Smooth muscle cell (in vitro differentiated cells): Measurements from ENCODE around the gene CAPS. TPM values are rescaled to one million over a fixed set of nuclear protein-coding genes. Genes with fewer than 3 reads are reported as not detected.

Experiments used
- DNase-seq: peaks from one replicate; lab custom pipeline; 2025; ENCODE audit not compliant: unreplicated experiment; lab: John Stamatoyannopoulos, UW
- H2AFZ ChIP-seq: fragments of 200-600 bp; sonication (generic); 2 replicates; pipeline ENCODE4 v1.6.0; 2016; ENCODE audit warnings: antibody characterized with exemption, low read depth, mild to moderate bottlenecking
- H3F3A ChIP-seq: fragments of 200-600 bp; sonication (generic); 2 replicates; pipeline ENCODE4 v1.6.0; 2017; ENCODE audit warnings: antibody characterized with exemption, low read depth
- H3K27ac ChIP-seq: fragments of 200-600 bp; sonication (generic); 2 replicates; pipeline ENCODE4 v1.5.1; 2016; ENCODE audit warnings: low read depth, mild to moderate bottlenecking
- H3K27me3 ChIP-seq: fragments of 200-600 bp; sonication (generic); 2 replicates; pipeline ENCODE4 v1.6.1; 2016; ENCODE audit warnings: low read depth, mild to moderate bottlenecking
- H3K36me3 ChIP-seq: fragments of 200-600 bp; sonication (generic); 2 replicates; pipeline ENCODE4 v1.5.1; 2016; ENCODE audit warnings: low read depth
- H3K4me1 ChIP-seq: fragments of 200-600 bp; sonication (generic); 2 replicates; pipeline ENCODE4 v1.5.1; 2016; ENCODE audit warnings: low read depth
- H3K4me2 ChIP-seq: fragments of 200-600 bp; sonication (generic); 2 replicates; pipeline ENCODE4 v1.6.0; 2016; ENCODE audit warnings: mild to moderate bottlenecking
- H3K4me3 ChIP-seq: fragments of 200-600 bp; sonication (generic); 2 replicates; pipeline ENCODE4 v1.5.1; 2016; ENCODE audit warnings: mild to moderate bottlenecking
- H3K79me2 ChIP-seq: fragments of 200-600 bp; sonication (generic); 2 replicates; pipeline ENCODE4 v1.6.0; 2016; ENCODE audit warnings: low read depth, mild to moderate bottlenecking
- H3K9ac ChIP-seq: fragments of 200-600 bp; sonication (generic); 2 replicates; pipeline ENCODE4 v1.6.0; 2016; ENCODE audit warnings: low read depth
- H3K9me3 ChIP-seq: fragments of 200-600 bp; sonication (generic); replicated peaks from 2 replicates; pipeline ENCODE4 v1.5.1; 2016; ENCODE audit warnings: low read depth
- H4K20me1 ChIP-seq: fragments of 200-600 bp; sonication (generic); 2 replicates; pipeline ENCODE4 v1.6.0; 2016; ENCODE audit warnings: low read depth
- WGBS: methylation state at CpG from one replicate; pipeline ENCODE4 v1.1.7; 2016; ENCODE audit warnings: low lambda C conversion rate; 5-methylcytosine and 5-hydroxymethylcytosine counted together
- polyA plus RNA-seq: library from polyadenylated mRNA; unstranded; fragments of >200 nt; fragmentation: Nextera tagmentation; extraction: Ambion mirVana; gene quantifications from 2 replicates; pipeline ENCODE4 v1.2.1, GENCODE V29; 2016
- total RNA-seq: library from RNA; depleted of rRNA; stranded (reverse); fragments of >200 nt; gene quantifications from 2 replicates; pipeline ENCODE4 v1.2.3, GENCODE V29; 2014
- TF ChIP-seq, protein P1 (sequence below): fragments of 200-600 bp; sonication (generic); IDR thresholded peaks from 2 replicates; pipeline ENCODE4 v1.5.1; 2017; ENCODE audit warnings: borderline replicate concordance, mild to moderate bottlenecking, antibody characterized with exemption; ENCODE audit not compliant: insufficient read depth, poor library complexity, severe bottlenecking

The CAPS gene
- total and polyA plus RNA-seq, 2 experiments from 2014 or later = 5.1 to 17.3 TPM

DNA sequence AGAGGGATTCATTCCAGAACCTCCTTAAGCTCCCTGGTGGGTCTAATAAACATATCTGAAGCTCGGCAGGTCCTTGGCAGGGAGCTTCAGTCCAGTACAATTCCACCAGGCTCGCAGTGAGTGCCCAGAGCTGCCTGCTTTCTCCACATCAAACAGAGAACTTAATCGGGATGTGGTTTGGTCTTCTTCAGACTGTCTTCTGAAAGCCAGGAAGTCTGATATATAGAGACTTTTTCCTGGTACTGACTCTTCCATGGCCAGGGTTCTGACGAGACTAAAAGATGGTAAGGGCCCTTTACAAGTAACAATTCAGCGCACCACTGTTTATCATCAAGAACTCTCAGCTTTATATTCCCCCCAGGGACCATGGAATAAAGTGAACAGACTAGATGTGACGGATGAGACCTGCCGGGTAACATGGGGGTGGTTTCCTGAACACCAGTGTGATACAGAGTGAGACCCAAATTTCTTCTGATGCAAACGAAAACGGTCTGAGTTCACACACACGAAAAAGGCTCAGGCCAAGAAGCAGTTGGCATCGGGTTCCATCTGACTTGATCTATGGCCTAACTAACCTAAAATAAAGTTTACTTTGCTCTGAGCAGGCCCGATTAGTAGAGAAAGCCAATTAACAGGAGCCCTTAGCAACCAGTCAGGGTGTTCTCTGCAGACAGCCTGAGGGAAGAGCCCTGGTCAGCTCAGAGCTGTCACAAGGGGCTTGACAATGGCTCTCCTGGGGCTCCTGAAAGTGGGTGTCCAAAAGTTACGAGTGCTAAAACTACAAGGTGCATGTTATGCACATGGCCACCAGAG lies 34.9 kb downstream of the CAPS start:
- H3K4me1 ChIP-seq = peaks cover 65% of the 10 kb centered on the region
- 55% methylated on average over 13 of the region's 13 CpGs for WGBS
- DNase-seq = no peak
- no peaks in the 10 kb centered on the region for H3K9me3 ChIP-seq
- no peak overlapping the region for H3K4me3 ChIP-seq
- H3K27ac ChIP-seq = peak overlapping the region; percentile 32
- no peak overlapping the region for H2AFZ ChIP-seq
- peaks cover 100% of the 10 kb centered on the region for H4K20me1 ChIP-seq
- H3K27me3 ChIP-seq = no peaks in the 10 kb centered on the region
- H3K9ac ChIP-seq = no peak overlapping the region
- peaks cover 73% of the 10 kb centered on the region for H3K79me2 ChIP-seq
- H3F3A ChIP-seq = peaks cover 13% of the 10 kb centered on the region
- H3K4me2 ChIP-seq = peak overlapping the region; percentile 65
- TF ChIP-seq, protein P1, sequence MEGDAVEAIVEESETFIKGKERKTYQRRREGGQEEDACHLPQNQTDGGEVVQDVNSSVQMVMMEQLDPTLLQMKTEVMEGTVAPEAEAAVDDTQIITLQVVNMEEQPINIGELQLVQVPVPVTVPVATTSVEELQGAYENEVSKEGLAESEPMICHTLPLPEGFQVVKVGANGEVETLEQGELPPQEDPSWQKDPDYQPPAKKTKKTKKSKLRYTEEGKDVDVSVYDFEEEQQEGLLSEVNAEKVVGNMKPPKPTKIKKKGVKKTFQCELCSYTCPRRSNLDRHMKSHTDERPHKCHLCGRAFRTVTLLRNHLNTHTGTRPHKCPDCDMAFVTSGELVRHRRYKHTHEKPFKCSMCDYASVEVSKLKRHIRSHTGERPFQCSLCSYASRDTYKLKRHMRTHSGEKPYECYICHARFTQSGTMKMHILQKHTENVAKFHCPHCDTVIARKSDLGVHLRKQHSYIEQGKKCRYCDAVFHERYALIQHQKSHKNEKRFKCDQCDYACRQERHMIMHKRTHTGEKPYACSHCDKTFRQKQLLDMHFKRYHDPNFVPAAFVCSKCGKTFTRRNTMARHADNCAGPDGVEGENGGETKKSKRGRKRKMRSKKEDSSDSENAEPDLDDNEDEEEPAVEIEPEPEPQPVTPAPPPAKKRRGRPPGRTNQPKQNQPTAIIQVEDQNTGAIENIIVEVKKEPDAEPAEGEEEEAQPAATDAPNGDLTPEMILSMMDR = no peak
- H3K36me3 ChIP-seq = no peaks in the 10 kb centered on the region

DNA sequence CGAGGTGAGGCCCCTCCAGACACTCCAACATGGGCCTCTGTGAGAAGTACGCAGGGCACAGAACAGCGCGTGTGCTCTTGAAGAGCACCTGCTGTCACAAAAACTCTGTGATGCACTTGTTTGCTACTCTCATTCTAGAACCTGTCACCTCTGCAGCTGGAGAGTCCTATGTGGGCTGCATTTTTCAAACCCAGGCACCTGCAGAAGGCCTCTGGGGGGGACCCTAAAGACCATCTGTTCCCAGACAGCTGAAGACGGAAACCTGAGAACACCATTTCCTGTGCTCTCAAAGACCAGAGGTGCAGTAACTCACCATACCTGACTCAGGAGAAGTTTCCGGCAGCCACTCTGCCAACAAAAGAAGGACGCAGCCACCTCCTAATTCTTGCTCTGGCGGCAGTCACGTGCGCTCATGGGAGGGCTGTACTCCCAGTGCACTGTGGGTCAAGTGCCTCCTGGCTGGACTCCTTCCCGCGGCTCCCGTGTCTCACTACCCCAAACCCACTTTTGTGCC lies 35.8 kb downstream of the CAPS start:
- peaks cover 74% of the 10 kb centered on the region for H3K4me1 ChIP-seq
- H3F3A ChIP-seq = peaks cover 20% of the 10 kb centered on the region
- peaks cover 81% of the 10 kb centered on the region for H3K79me2 ChIP-seq
- H3K27ac ChIP-seq = no peak overlapping the region
- H2AFZ ChIP-seq = no peak overlapping the region
- H3K9me3 ChIP-seq = no peaks in the 10 kb centered on the region
- DNase-seq = no peak
- no peak overlapping the region for H3K9ac ChIP-seq
- TF ChIP-seq, protein P1 = no peak
- no peak overlapping the region for H3K4me2 ChIP-seq
- H3K4me3 ChIP-seq = no peak overlapping the region
- 93% methylated on average over 13 of the region's 13 CpGs for WGBS
- H4K20me1 ChIP-seq = peaks cover 100% of the 10 kb centered on the region
- H3K27me3 ChIP-seq = no peaks in the 10 kb centered on the region
- no peaks in the 10 kb centered on the region for H3K36me3 ChIP-seq

DNA sequence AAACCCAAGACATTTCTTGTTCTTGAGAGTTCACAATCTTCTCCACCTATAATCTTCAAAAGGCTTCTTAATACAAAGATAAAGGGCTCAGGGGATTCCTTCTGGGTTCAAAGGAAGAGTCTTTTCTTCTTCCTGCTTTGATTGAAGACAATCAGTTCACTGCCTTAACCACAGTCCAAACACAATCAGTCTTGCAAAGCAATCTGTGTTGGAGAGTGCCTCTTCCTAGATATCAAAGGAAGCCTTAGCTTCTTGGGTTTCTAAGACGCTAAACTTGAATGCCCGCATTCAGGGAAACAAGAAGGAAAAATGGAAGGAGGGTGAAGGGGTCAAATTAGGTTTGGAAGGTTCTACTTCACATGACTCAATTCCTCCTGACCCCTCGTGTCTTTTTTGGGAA lies 36.7 kb downstream of the CAPS start:
- WGBS = 73% methylated on average over 3 of the region's 3 CpGs
- H3K36me3 ChIP-seq = no peaks in the 10 kb centered on the region
- peaks cover 100% of the 10 kb centered on the region for H4K20me1 ChIP-seq

More for the DNA sequence above, 36.7 kb downstream of the CAPS start:
- H3K4me1 ChIP-seq = peaks cover 80% of the 10 kb centered on the region
- H3K9me3 ChIP-seq = no peaks in the 10 kb centered on the region
- H3K4me2 ChIP-seq = peak overlapping the region; percentile 37
- H3K9ac ChIP-seq = no peak overlapping the region
- DNase-seq = no peak
- H3K27ac ChIP-seq = no peak overlapping the region
- H3F3A ChIP-seq = peaks cover 21% of the 10 kb centered on the region
- peaks cover 85% of the 10 kb centered on the region for H3K79me2 ChIP-seq
- no peak overlapping the region for H2AFZ ChIP-seq
- no peak overlapping the region for H3K4me3 ChIP-seq
- H3K27me3 ChIP-seq = no peaks in the 10 kb centered on the region
- TF ChIP-seq, protein P1 = no peak
